ENCODE measurements around the gene ZBTB39. TPM values are rescaled to one million over a fixed set of nuclear protein-coding genes. Genes with fewer than 3 reads are reported as not detected.

Gene ZBTB39
- total RNA-seq, 1 donor from 2014 or later, result 23.5 TPM

GRCh38 chr12:57011438-57012424, 5.4 kb upstream of the ZBTB39 start:
- H3K9me3 Mint-ChIP-seq (ENCODE audit: unreplicated experiment), result peaks cover 4% of the 10 kb centered on the region
- DNase-seq, result no peak
- TF ChIP-seq, protein P1, sequence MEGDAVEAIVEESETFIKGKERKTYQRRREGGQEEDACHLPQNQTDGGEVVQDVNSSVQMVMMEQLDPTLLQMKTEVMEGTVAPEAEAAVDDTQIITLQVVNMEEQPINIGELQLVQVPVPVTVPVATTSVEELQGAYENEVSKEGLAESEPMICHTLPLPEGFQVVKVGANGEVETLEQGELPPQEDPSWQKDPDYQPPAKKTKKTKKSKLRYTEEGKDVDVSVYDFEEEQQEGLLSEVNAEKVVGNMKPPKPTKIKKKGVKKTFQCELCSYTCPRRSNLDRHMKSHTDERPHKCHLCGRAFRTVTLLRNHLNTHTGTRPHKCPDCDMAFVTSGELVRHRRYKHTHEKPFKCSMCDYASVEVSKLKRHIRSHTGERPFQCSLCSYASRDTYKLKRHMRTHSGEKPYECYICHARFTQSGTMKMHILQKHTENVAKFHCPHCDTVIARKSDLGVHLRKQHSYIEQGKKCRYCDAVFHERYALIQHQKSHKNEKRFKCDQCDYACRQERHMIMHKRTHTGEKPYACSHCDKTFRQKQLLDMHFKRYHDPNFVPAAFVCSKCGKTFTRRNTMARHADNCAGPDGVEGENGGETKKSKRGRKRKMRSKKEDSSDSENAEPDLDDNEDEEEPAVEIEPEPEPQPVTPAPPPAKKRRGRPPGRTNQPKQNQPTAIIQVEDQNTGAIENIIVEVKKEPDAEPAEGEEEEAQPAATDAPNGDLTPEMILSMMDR (IDR thresholded peaks at IDR 0.05; ENCODE audit: partially characterized antibody, unreplicated experiment), result no peak
- no peak overlapping the region for H3K4me3 Mint-ChIP-seq (ENCODE audit: unreplicated experiment)
- H3K27me3 Mint-ChIP-seq (ENCODE audit: unreplicated experiment), result peaks cover 11% of the 10 kb centered on the region
- H3K36me3 Mint-ChIP-seq (ENCODE audit: unreplicated experiment), result no peaks in the 10 kb centered on the region
- no peaks in the 10 kb centered on the region for H3K4me1 Mint-ChIP-seq (ENCODE audit: low read depth, unreplicated experiment)
- no peak overlapping the region for H3K27ac Mint-ChIP-seq (ENCODE audit: unreplicated experiment)

DNA sequence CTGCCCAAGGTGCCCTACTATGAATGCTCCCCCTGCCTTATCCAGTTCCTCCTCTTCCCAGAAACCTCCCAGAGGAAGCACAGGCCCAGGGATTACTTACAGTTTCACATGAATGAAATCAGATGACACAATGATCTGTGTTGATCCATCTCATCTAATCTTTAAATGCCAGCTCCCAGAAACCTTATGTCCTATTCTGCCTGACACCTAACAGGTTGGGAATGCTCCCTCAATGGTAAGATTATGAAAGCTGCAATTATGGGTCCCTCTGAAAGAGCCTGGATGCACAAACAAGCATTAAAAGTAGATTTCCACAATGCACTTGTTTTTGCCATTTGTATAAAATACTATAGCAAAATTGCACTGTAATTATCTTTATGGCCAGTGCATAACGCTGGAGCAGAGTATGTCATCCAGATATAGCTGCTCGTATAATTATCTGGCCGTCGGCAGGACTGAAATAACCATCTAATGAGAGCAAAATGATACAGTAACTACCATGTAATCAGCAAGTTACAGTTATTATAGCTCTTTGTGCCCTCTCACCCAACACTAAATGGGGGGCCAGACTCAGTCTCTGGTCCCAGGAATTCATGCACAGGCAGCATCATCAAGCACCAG, 4.4 kb upstream of the ZBTB39 start:
- Mint-ChIP-seq H3K27me3 (ENCODE audit: unreplicated experiment) (peaks cover 12% of the 10 kb centered on the region), H3K27ac (ENCODE audit: unreplicated experiment) (no peak overlapping the region), H3K36me3 (ENCODE audit: unreplicated experiment) (no peaks in the 10 kb centered on the region), H3K9me3 (ENCODE audit: unreplicated experiment) (peaks cover 5% of the 10 kb centered on the region), H3K4me1 (ENCODE audit: low read depth, unreplicated experiment) (peaks cover under 1% of the 10 kb centered on the region), H3K4me3 (ENCODE audit: unreplicated experiment) (no peak overlapping the region)
- TF ChIP-seq, protein P1 (IDR thresholded peaks at IDR 0.05; ENCODE audit: partially characterized antibody, unreplicated experiment), result no peak
- DNase-seq, result no peak

DNA sequence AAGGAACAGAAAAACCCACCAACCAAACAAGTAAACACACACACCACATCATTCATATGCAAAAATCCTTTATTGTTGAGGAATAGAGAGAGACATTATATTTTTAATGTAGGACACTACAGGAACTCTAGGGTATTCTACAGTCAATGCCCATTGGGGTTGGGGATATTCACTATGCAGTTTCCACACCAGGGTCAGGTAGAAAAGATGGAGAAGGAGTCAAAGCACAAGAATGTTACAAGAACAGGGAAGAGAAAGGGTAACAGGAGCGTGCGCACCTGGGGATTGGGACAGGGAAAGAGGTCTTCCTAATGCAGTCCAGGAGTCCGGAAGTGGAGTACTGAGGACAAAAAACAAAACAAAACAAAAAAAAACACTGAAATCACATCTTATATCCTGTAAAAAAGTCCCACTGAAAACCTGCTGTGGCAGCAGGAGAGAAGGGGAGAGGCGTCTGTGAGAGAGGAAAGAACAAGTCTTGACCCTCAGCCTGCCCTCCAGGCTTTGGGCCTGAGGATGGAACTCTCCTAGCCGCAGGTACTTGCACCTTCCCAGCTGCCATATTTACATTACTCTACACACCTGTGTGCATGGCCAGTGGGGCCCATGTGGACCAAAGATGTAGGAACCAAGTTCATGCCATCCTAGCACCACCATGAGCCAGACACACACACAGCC, 3.7 kb upstream of the ZBTB39 start:
- Mint-ChIP-seq H3K36me3 (ENCODE audit: unreplicated experiment) (no peaks in the 10 kb centered on the region), H3K9me3 (ENCODE audit: unreplicated experiment) (peaks cover 5% of the 10 kb centered on the region), H3K4me1 (ENCODE audit: low read depth, unreplicated experiment) (peaks cover 7% of the 10 kb centered on the region), H3K27ac (ENCODE audit: unreplicated experiment) (no peak overlapping the region), H3K4me3 (ENCODE audit: unreplicated experiment) (no peak overlapping the region), H3K27me3 (ENCODE audit: unreplicated experiment) (peaks cover 12% of the 10 kb centered on the region)
- no peak for DNase-seq
- TF ChIP-seq, protein P1 (IDR thresholded peaks at IDR 0.05; ENCODE audit: partially characterized antibody, unreplicated experiment), result no peak

- Mint-ChIP-seq H3K27me3 (ENCODE audit: unreplicated experiment) (peaks cover 11% of the 10 kb centered on the region), H3K9me3 (ENCODE audit: unreplicated experiment) (peaks cover 5% of the 10 kb centered on the region), H3K4me3 (ENCODE audit: unreplicated experiment) (no peak overlapping the region), H3K36me3 (ENCODE audit: unreplicated experiment) (no peaks in the 10 kb centered on the region), H3K4me1 (ENCODE audit: low read depth, unreplicated experiment) (peaks cover 8% of the 10 kb centered on the region), H3K27ac (ENCODE audit: unreplicated experiment) (no peak overlapping the region)
- TF ChIP-seq, protein P1 (IDR thresholded peaks at IDR 0.05; ENCODE audit: partially characterized antibody, unreplicated experiment), result peak; percentile 42
- DNase-seq, result no peak
These were observed 1.8 kb upstream of the ZBTB39 start for GRCh38 chr12:57008178-57008577.
